ENCODE measurements around the gene ADAM15.

The ADAM15 gene

GRCh38 chr1:155053531-155054105, 2.5 kb downstream of the ADAM15 start:
- no peak for DNase-seq

- DNase-seq = no peak
Observed at GRCh38 chr1:155057104-155057503, 6.0 kb downstream of the ADAM15 start.

GRCh38 chr1:155057788-155058211, 6.7 kb downstream of the ADAM15 start:
- DNase-seq = no peak

GRCh38 chr1:155060736-155061135, 9.6 kb downstream of the ADAM15 start:
- no peak for DNase-seq

GRCh38 chr1:155061381-155062150, 10.4 kb downstream of the ADAM15 start:
- DNase-seq = peak; percentile 78

- no peak for DNase-seq
Observed at GRCh38 chr1:155062151-155062686, 11.1 kb downstream of the ADAM15 start.

- DNase-seq = peak; percentile 55
Observed at GRCh38 chr1:155062702-155063411, 11.7 kb downstream of the ADAM15 start.

GRCh38 chr1:155063550-155064110, 12.5 kb downstream of the ADAM15 start, which contains the start of gene EFNA4:
EFNA4 (plus strand) TSS chr1:155063740; CDS start chr1:155063824, 84 bp downstream.
- peak; percentile 44 for DNase-seq

GRCh38 chr1:155064111-155064831, 13.2 kb downstream of the ADAM15 start:
- peak; percentile 42 for DNase-seq

- no peak for DNase-seq
Observed at GRCh38 chr1:155064832-155065429, 13.8 kb downstream of the ADAM15 start.

- no peak for DNase-seq
Observed at GRCh38 chr1:155066777-155067176, 15.7 kb downstream of the ADAM15 start.

- DNase-seq = no peak
Observed at GRCh38 chr1:155068599-155068998, 17.5 kb downstream of the ADAM15 start.

- peak; percentile 86 for DNase-seq
Observed at GRCh38 chr1:155069551-155070157, 18.5 kb downstream of the ADAM15 start.

- peak; percentile 59 for DNase-seq
Observed at GRCh38 chr1:155070158-155070621, 19.1 kb downstream of the ADAM15 start.

GRCh38 chr1:155070721-155071569, 19.8 kb downstream of the ADAM15 start:
- DNase-seq = no peak

- no peak for DNase-seq
Observed at GRCh38 chr1:155071701-155072100, 20.6 kb downstream of the ADAM15 start.

GRCh38 chr1:155072531-155073289, 21.6 kb downstream of the ADAM15 start:
- no peak for DNase-seq

GRCh38 chr1:155073377-155074242, 22.5 kb downstream of the ADAM15 start:
- no peak for DNase-seq

GRCh38 chr1:155075535-155075934, 24.4 kb downstream of the ADAM15 start:
- DNase-seq = peak; percentile 55

Data from COR-L47 (cell line).